Pancreas (tissue), 10 donors: Measurements from ENCODE around the gene COLGALT1. TPM values are rescaled to one million over a fixed set of nuclear protein-coding genes. Genes with fewer than 3 reads are reported as not detected.

Experiments
- ATAC-seq, 4 donors: fragments of 200-7000 bp; cut with Tn5 transposase; one replicate each; pipeline versions ENCODE4 v1.8.0 to v1.9.1; 2020; ENCODE audit warnings: mild to moderate bottlenecking in 4 of 4, moderate library complexity in 4 of 4
- DNase-seq, 6 donors: peaks; one replicate each; pipeline ENCODE4 v3.0.0-alpha.2; 2020
- FAIRE-seq: peaks from 2 replicates; lab custom pipeline; 2012; peaks lifted over from hg19 to GRCh38; lab: Jason Lieb, UNC
- H3K27ac ChIP-seq, 4 donors: fragments of 200-600 bp; sonication (generic); 1 replicate in 3 of 4; 2 replicates in 1 of 4; pipeline versions ENCODE4 v1.5.0 to v1.8.0; 2020
- H3K27me3 ChIP-seq, 4 donors: fragments of 200-600 bp; one replicate each; pipeline ENCODE4 v1.8.0; 2021
- H3K36me3 ChIP-seq, 3 donors: fragments of 200-600 bp; sonication (generic) in 1 of 3; one replicate each; pipeline versions ENCODE4 v1.5.0 to v1.8.0; 2020 to 2021
- H3K4me1 ChIP-seq, 3 donors: fragments of 200-600 bp; one replicate each; pipeline ENCODE4 v1.8.0; 2021
- H3K4me3 ChIP-seq, 4 donors: fragments of 200-600 bp; sonication (generic) in 2 of 4; one replicate each; pipeline versions ENCODE4 v1.5.0 to v1.8.0; 2020 to 2021
- H3K9me3 ChIP-seq, 4 donors: fragments of 200-600 bp; one replicate each; pipeline ENCODE4 v1.8.0; 2021
- CTCF ChIP-seq, 4 donors: fragments of 200-600 bp; sonication (generic) in 3 of 4; IDR thresholded peaks; one replicate each; pipeline versions ENCODE4 v1.5.0 to v1.8.0; 2021; ENCODE audit warnings: antibody characterized with exemption in 4 of 4
- WGBS, 2 donors: extraction: QIAGEN DNeasy Blood & Tissue Kit; methylation state at CpG; one replicate each; pipeline ENCODE4 v1.1.7; 2013; 5-methylcytosine and 5-hydroxymethylcytosine counted together
- intact Hi-C, 3 donors: fragments of 100-400 bp; cut with DNase I; formaldehyde crosslinking; loops; one replicate each; pipeline versions ENCODE4 v1.11.1 to v1.14.2; 2022
- polyA plus RNA-seq, 2 donors: library from polyadenylated mRNA; stranded (reverse); fragments of 200-250 nt; gene quantifications; one replicate each; pipeline ENCODE4 v1.2.3, GENCODE V29; 2013
- total RNA-seq, 6 donors: library from RNA; stranded (reverse); fragmentation: NEBNext Ultra II Directional in 4 of 6; extraction: Animal tissue kit (Norgen Biotek cat#: 25700) in 4 of 6; gene quantifications; one replicate each; pipeline versions ENCODE4 v1.2.1 to v1.2.4, GENCODE V29; 2021 to 2023
- donor health status: healthy with polysubstance abuse.
- donor health status: DM: no; HTN: no; CAD: no; lungs with moderate emphysema.
- donor health status: DM: no; HTN: no; CAD: no.
- donor health status: control.
- donor health status: control.
- donor health status: Bipolar disorder and iron deficiency.
- donor health status: DM: yes; HTN: yes; CAD: no.
- donor health status: DM: no; HTN: no; CAD: no.
- donor health status: DM: no; HTN: no; CAD: no.
- donor health status: DM: yes; HTN: yes; CAD: no.

Gene COLGALT1
- total and polyA plus RNA-seq, 8 donors: 13.5 to 50.6 (median 24.3) TPM

GRCh38 chr19:17626456-17627015 lies 71.1 kb downstream of the COLGALT1 start:
- DNase-seq (no peak), ATAC-seq (no peak), FAIRE-seq (no peak)
- Histone ChIP-seq H3K36me3 (no peaks in the 10 kb centered on the region), H3K27ac (no peak overlapping the region), H3K4me1 (no peaks in the 10 kb centered on the region), H3K9me3 (no peaks in the 10 kb centered on the region), H3K4me3 (no peak overlapping the region), H3K27me3 (no peaks in the 10 kb centered on the region)
- intact Hi-C loops: no loop called here
- WGBS, 2 donors: 66 to 75% methylated on average over 12 of the region's 12 CpGs
- TF ChIP-seq CTCF (IDR thresholded peaks at IDR 0.05): no peak

GRCh38 chr19:17627161-17627560 lies 71.7 kb downstream of the COLGALT1 start:
- H3K27me3 ChIP-seq: no peaks in the 10 kb centered on the region
- intact Hi-C loops: no loop called here
- no peaks in the 10 kb centered on the region for H3K4me1 ChIP-seq
- WGBS, 2 donors: 74 to 91% methylated on average over 3 of the region's 3 CpGs
- ATAC-seq: no peak
- H3K36me3 ChIP-seq: no peaks in the 10 kb centered on the region
- no peak overlapping the region for H3K27ac ChIP-seq
- H3K9me3 ChIP-seq: no peaks in the 10 kb centered on the region
- no peak for DNase-seq
- no peak overlapping the region for H3K4me3 ChIP-seq
- FAIRE-seq: no peak
- TF ChIP-seq CTCF (IDR thresholded peaks at IDR 0.05): no peak

- H3K9me3 ChIP-seq: no peaks in the 10 kb centered on the region
- FAIRE-seq: no peak
- 56 to 74% methylated on average over 5 of the region's 5 CpGs for WGBS, 2 donors
- intact Hi-C loops: no loop called here
- no peak overlapping the region for H3K27ac ChIP-seq
- no peaks in the 10 kb centered on the region for H3K36me3 ChIP-seq
- H3K4me3 ChIP-seq: no peak overlapping the region
- DNase-seq: no peak
- no peak for TF ChIP-seq CTCF (IDR thresholded peaks at IDR 0.05)
- H3K4me1 ChIP-seq: no peaks in the 10 kb centered on the region
- ATAC-seq: no peak
- no peaks in the 10 kb centered on the region for H3K27me3 ChIP-seq
These were observed 72.5 kb downstream of the COLGALT1 start for GRCh38 chr19:17627921-17628320.

GRCh38 chr19:17629760-17630159 lies 74.3 kb downstream of the COLGALT1 start:
- intact Hi-C loops: no loop called here
- Histone ChIP-seq H3K36me3 (no peaks in the 10 kb centered on the region), H3K4me1 (no peaks in the 10 kb centered on the region), H3K27me3 (no peaks in the 10 kb centered on the region), H3K9me3 (no peaks in the 10 kb centered on the region), H3K4me3 (no peak overlapping the region), H3K27ac (no peak overlapping the region)
- ATAC-seq (no peak), DNase-seq (no peak), FAIRE-seq (no peak)
- no peak for TF ChIP-seq CTCF (IDR thresholded peaks at IDR 0.05)
- 57 to 74% methylated on average over 2 of the region's 2 CpGs for WGBS, 2 donors

GRCh38 chr19:17632577-17632976 lies 77.1 kb downstream of the COLGALT1 start:
- no peaks in the 10 kb centered on the region for H3K9me3 ChIP-seq
- no peak overlapping the region for H3K4me3 ChIP-seq
- no peaks in the 10 kb centered on the region for H3K36me3 ChIP-seq
- FAIRE-seq (no peak), ATAC-seq (no peak), DNase-seq (no peak)
- no peaks in the 10 kb centered on the region for H3K4me1 ChIP-seq
- TF ChIP-seq CTCF (IDR thresholded peaks at IDR 0.05): no peak
- H3K27me3 ChIP-seq: no peaks in the 10 kb centered on the region
- WGBS, 2 donors: 74 to 85% methylated on average over 9 of the region's 9 CpGs
- intact Hi-C loops: no loop called here
- H3K27ac ChIP-seq: no peak overlapping the region

Other genes with a start within 250 kb of the COLGALT1 start
- gene MRPL34, start 249.8 kb upstream of the COLGALT1 start, total RNA-seq: 10 to 100 TPM; 32.4 to 41.9 (median 37.1) TPM
- gene MRPL34, start 249.8 kb upstream of the COLGALT1 start, polyA plus RNA-seq: 10 to 100 TPM; 42.9 to 78.1 TPM
- 10 to 100 TPM in 3 of 6 donors, 1 to 10 TPM in 3; 6.1 to 12.4 (median 9.3) TPM for gene DDA1, start 246.1 kb upstream of the COLGALT1 start, total RNA-seq
- 10 to 100 TPM; 21.4 to 25.4 TPM for gene DDA1, start 246.1 kb upstream of the COLGALT1 start, polyA plus RNA-seq
- 10 to 100 TPM in 1 of 6 donors, 1 to 10 TPM in 5; 4.9 to 10.2 (median 5.4) TPM for gene ANO8, start 220.8 kb upstream of the COLGALT1 start, total RNA-seq
- gene ANO8, start 220.8 kb upstream of the COLGALT1 start, polyA plus RNA-seq: 10 to 100 TPM in 1 of 2 donors, 1 to 10 TPM in 1; 7.1 to 19.0 TPM
- gene GTPBP3, start 218.1 kb upstream of the COLGALT1 start, total RNA-seq: 10 to 100 TPM in 3 of 6 donors, 1 to 10 TPM in 3; 9.1 to 15.2 (median 11.2) TPM
- 10 to 100 TPM; 17.9 to 28.2 TPM for gene GTPBP3, start 218.1 kb upstream of the COLGALT1 start, polyA plus RNA-seq
- 10 to 100 TPM; 32.0 to 86.5 (median 58.4) TPM for gene PLVAP, start 178.3 kb upstream of the COLGALT1 start, total RNA-seq
- 10 to 100 TPM; 70.5 to 87.6 TPM for gene PLVAP, start 178.3 kb upstream of the COLGALT1 start, polyA plus RNA-seq
- under 1 TPM in 2 of 6 donors, not detected in 4; 0.23 to 0.56 TPM for gene CCDC194, start 161.5 kb upstream of the COLGALT1 start, total RNA-seq
- not detected for gene CCDC194, start 161.5 kb upstream of the COLGALT1 start, polyA plus RNA-seq
- 10 to 100 TPM in 4 of 6 donors, 1 to 10 TPM in 2; 3.9 to 34.6 (median 15.4) TPM for gene BST2, start 150.0 kb upstream of the COLGALT1 start, total RNA-seq
- gene BST2, start 150.0 kb upstream of the COLGALT1 start, polyA plus RNA-seq: 10 to 100 TPM; 15.7 to 17.3 TPM
- gene MVB12A, start 135.6 kb upstream of the COLGALT1 start, total RNA-seq: 10 to 100 TPM; 20.6 to 27.3 (median 23.5) TPM
- gene MVB12A, start 135.6 kb upstream of the COLGALT1 start, polyA plus RNA-seq: 10 to 100 TPM; 43.7 to 58.7 TPM
- under 1 TPM; 0.13 to 1.00 (median 0.46) TPM for gene TMEM221, start 107.0 kb upstream of the COLGALT1 start, total RNA-seq
- under 1 TPM; 0.16 to 0.42 TPM for gene TMEM221, start 107.0 kb upstream of the COLGALT1 start, polyA plus RNA-seq
- gene NXNL1, start 94.7 kb upstream of the COLGALT1 start, total RNA-seq: not detected
- gene NXNL1, start 94.7 kb upstream of the COLGALT1 start, polyA plus RNA-seq: under 1 TPM in 1 of 2 donors, not detected in 1; 0.19 TPM
- gene SLC27A1, start 85.1 kb upstream of the COLGALT1 start, total RNA-seq: 10 to 100 TPM in 3 of 6 donors, 1 to 10 TPM in 3; 9.4 to 18.1 (median 10.2) TPM
- gene SLC27A1, start 85.1 kb upstream of the COLGALT1 start, polyA plus RNA-seq: 10 to 100 TPM; 31.4 to 37.1 TPM
- gene PGLS, start 44.0 kb upstream of the COLGALT1 start, total RNA-seq: 10 to 100 TPM; 28.8 to 53.8 (median 46.6) TPM
- 10 to 100 TPM; 53.6 to 65.8 TPM for gene PGLS, start 44.0 kb upstream of the COLGALT1 start, polyA plus RNA-seq
- 1 to 10 TPM in 3 of 6 donors, under 1 TPM in 3; 0.92 to 5.3 (median 1.3) TPM for gene UNC13A, start 132.7 kb downstream of the COLGALT1 start, total RNA-seq
- 10 to 100 TPM in 1 of 2 donors, 1 to 10 TPM in 1; 4.1 to 10.5 TPM for gene UNC13A, start 132.7 kb downstream of the COLGALT1 start, polyA plus RNA-seq
- 10 to 100 TPM; 13.9 to 35.6 (median 21.3) TPM for gene MAP1S, start 163.8 kb downstream of the COLGALT1 start, total RNA-seq
- 10 to 100 TPM; 22.1 to 22.4 TPM for gene MAP1S, start 163.8 kb downstream of the COLGALT1 start, polyA plus RNA-seq
- 1 to 10 TPM in 3 of 6 donors, under 1 TPM in 3; 0.43 to 2.5 (median 1.2) TPM for gene FCHO1, start 195.8 kb downstream of the COLGALT1 start, total RNA-seq
- 1 to 10 TPM; 1.3 to 1.4 TPM for gene FCHO1, start 195.8 kb downstream of the COLGALT1 start, polyA plus RNA-seq
- 1 to 10 TPM; 2.1 to 6.0 (median 3.9) TPM for gene B3GNT3, start 239.5 kb downstream of the COLGALT1 start, total RNA-seq
- gene B3GNT3, start 239.5 kb downstream of the COLGALT1 start, polyA plus RNA-seq: 1 to 10 TPM; 1.7 to 2.6 TPM